ENCODE results near the gene FADS1. TPM values are rescaled to one million over a fixed set of nuclear protein-coding genes. Genes with fewer than 3 reads are reported as not detected.
A peak's percentile ranks its signal among the peaks of the same experiment; 100 is the strongest.

FADS1 gene
- total and polyA plus RNA-seq, 2 experiments from 2014 or later: 74.9 to 119 TPM

GRCh38 chr11:61773356-61773755 lies 43.4 kb downstream of the FADS1 start (continued):
- no peak for TF ChIP-seq ZNF462 (CRISPR knock-in tag; IDR thresholded peaks at IDR 0.05)

GRCh38 chr11:61771985-61772455 lies 44.8 kb downstream of the FADS1 start:
- H3K36me3 Mint-ChIP-seq (ENCODE audit: low read depth): no peaks in the 10 kb centered on the region; the same call in 2 of the 3 replicates
- peak; percentile 68 for DNase-seq (ENCODE audit: low spot score)
- no peak for TF ChIP-seq ZNF114 (CRISPR knock-in tag; IDR thresholded peaks at IDR 0.05)
- no peak for TF ChIP-seq CTCF (conservative IDR thresholded peaks at IDR 0.05; ENCODE audit: low read depth in 2 of 2)
- TF ChIP-seq NANOG (IDR thresholded peaks at IDR 0.05; ENCODE audit: borderline replicate concordance): no peak
- no peak for TF ChIP-seq REST (IDR thresholded peaks at IDR 0.05; ENCODE audit: unreplicated experiment)
- no peak for TF ChIP-seq POLR2AphosphoS5 (IDR thresholded peaks at IDR 0.05; ENCODE audit: low read depth)
- TF ChIP-seq ETS1 (IDR thresholded peaks at IDR 0.05): no peak
- no peak for TF ChIP-seq STAT1 (IDR thresholded peaks at IDR 0.05; ENCODE audit: unreplicated experiment)

More at GRCh38 chr11:61771985-61772455, 44.8 kb downstream of the FADS1 start:
- Mint-ChIP-seq H3K9me3 (no peaks in the 10 kb centered on the region), H3K27ac (no peak overlapping the region), H3K27me3 (ENCODE audit: insufficient read depth, low read depth, poor library complexity) (peaks cover 6% of the 10 kb centered on the region), H3K4me1 (peaks cover 20% of the 10 kb centered on the region), H3K4me3 (no peak overlapping the region)
- H3K36me3 ChIP-seq (ENCODE audit: insufficient read depth): no peaks in the 10 kb centered on the region
- no peak overlapping the region for H3K27ac ChIP-seq (ENCODE audit: low read depth)
- H2AFZ ChIP-seq: no peak overlapping the region
- H3K79me2 ChIP-seq (replicated peaks; ENCODE audit: insufficient read depth): no peaks in the 10 kb centered on the region
- peaks cover 6% of the 10 kb centered on the region for H3K4me1 ChIP-seq (ENCODE audit: insufficient read depth)
- H4K20me1 ChIP-seq (replicated peaks; ENCODE audit: insufficient read depth): no peaks in the 10 kb centered on the region
- no peak overlapping the region for H3K4me2 ChIP-seq
- peak; percentile 34 for ATAC-seq
- H3K9me2 ChIP-seq (ENCODE audit: insufficient read depth): no peaks in the 10 kb centered on the region
- no peaks in the 10 kb centered on the region for H3F3A ChIP-seq (replicated peaks; ENCODE audit: low read depth)
- H3K27me3 ChIP-seq (ENCODE audit: insufficient read depth): no peaks in the 10 kb centered on the region
- H3K4me3 ChIP-seq: no peak overlapping the region
